ENCODE measurements around the gene EPM2AIP1. TPM values are rescaled to one million over a fixed set of nuclear protein-coding genes. Genes with fewer than 3 reads are reported as not detected.
A peak's percentile ranks its signal among the peaks of the same experiment; 100 is the strongest.

EPM2AIP1 gene
- total RNA-seq, 1 donor from 2014 or later, result 16.5 TPM

- H3K9me3 ChIP-seq (ENCODE audit: insufficient read depth, low read depth, low read length), result no peaks in the 10 kb centered on the region
- H3K79me2 ChIP-seq (ENCODE audit: insufficient read depth, low read length), result no peaks in the 10 kb centered on the region
- DNase-seq (ENCODE audit: low read depth) (no peak), FAIRE-seq (no peak)
- no peaks in the 10 kb centered on the region for H3K36me3 ChIP-seq (ENCODE audit: insufficient read depth, low read length)
- TF ChIP-seq EZH2 (IDR thresholded peaks at IDR 0.05; ENCODE audit: insufficient read depth, low read length) (no peak), CTCF (IDR thresholded peaks at IDR 0.05; ENCODE audit: insufficient read depth, low read depth, low read length) (no peak)
- peaks cover 25% of the 10 kb centered on the region for H3K27me3 Mint-ChIP-seq (ENCODE audit: low read depth, unreplicated experiment)
- peaks cover 3% of the 10 kb centered on the region for H3K4me1 ChIP-seq (ENCODE audit: insufficient read depth, low read length)
- H4K20me1 ChIP-seq (ENCODE audit: insufficient read depth, low read length), result no peaks in the 10 kb centered on the region
- H3K9me3 Mint-ChIP-seq (ENCODE audit: unreplicated experiment), result peaks cover 11% of the 10 kb centered on the region
- no peaks in the 10 kb centered on the region for H3K27me3 ChIP-seq (ENCODE audit: insufficient read depth, low read length)
- no peak overlapping the region for H3K27ac ChIP-seq (ENCODE audit: low read depth, low read length)
- H2AFZ ChIP-seq (ENCODE audit: low read depth, low read length), result peak overlapping the region; percentile 97
- H3K4me1 Mint-ChIP-seq (ENCODE audit: low read depth, unreplicated experiment), result peaks cover 10% of the 10 kb centered on the region
- peak overlapping the region; percentile 74 for H3K4me3 Mint-ChIP-seq (ENCODE audit: unreplicated experiment)
- no peaks in the 10 kb centered on the region for H3K36me3 Mint-ChIP-seq (ENCODE audit: low read depth, unreplicated experiment)
- peak overlapping the region; percentile 71 for H3K4me3 ChIP-seq (ENCODE audit: insufficient read depth, low read depth, low read length)
- H3K27ac Mint-ChIP-seq (ENCODE audit: unreplicated experiment), result no peak overlapping the region
- H3K9ac ChIP-seq (ENCODE audit: low read length), result peak overlapping the region; percentile 82
- H3K4me2 ChIP-seq (ENCODE audit: low read length), result peak overlapping the region; percentile 99
These were observed 47.5 kb downstream of the EPM2AIP1 start for GRCh38 chr3:36945333-36945980.

GRCh38 chr3:36944641-36945270 is 48.2 kb downstream of the EPM2AIP1 start, which contains the start of gene TRANK1:
TRANK1 (minus strand) TSS chr3:36945054; CDS start chr3:36944809, 245 bp downstream.
- Mint-ChIP-seq H3K9me3 (ENCODE audit: unreplicated experiment) (peaks cover 11% of the 10 kb centered on the region), H3K4me3 (ENCODE audit: unreplicated experiment) (peak within 1 kb of the TSS; percentile 77), H3K36me3 (ENCODE audit: low read depth, unreplicated experiment) (no peaks in the 10 kb centered on the region), H3K4me1 (ENCODE audit: low read depth, unreplicated experiment) (peaks cover 10% of the 10 kb centered on the region), H3K27ac (ENCODE audit: unreplicated experiment) (peak within 1 kb of the TSS; percentile 53), H3K27me3 (ENCODE audit: low read depth, unreplicated experiment) (peaks cover 25% of the 10 kb centered on the region)
- FAIRE-seq (no peak), DNase-seq (ENCODE audit: low read depth) (no peak)
- peak within 1 kb of the TSS; percentile 82 for H3K9ac ChIP-seq (ENCODE audit: low read length)
- no peaks in the 10 kb centered on the region for H3K9me3 ChIP-seq (ENCODE audit: insufficient read depth, low read depth, low read length)
- TF ChIP-seq EZH2 (IDR thresholded peaks at IDR 0.05; ENCODE audit: insufficient read depth, low read length) (no peak), CTCF (IDR thresholded peaks at IDR 0.05; ENCODE audit: insufficient read depth, low read depth, low read length) (no peak)
- no peaks in the 10 kb centered on the region for H3K36me3 ChIP-seq (ENCODE audit: insufficient read depth, low read length)
- no peaks in the 10 kb centered on the region for H3K27me3 ChIP-seq (ENCODE audit: insufficient read depth, low read length)
- H3K27ac ChIP-seq (ENCODE audit: low read depth, low read length), result peak within 1 kb of the TSS; percentile 38
- peak within 1 kb of the TSS; percentile 99 for H3K4me2 ChIP-seq (ENCODE audit: low read length)
- no peaks in the 10 kb centered on the region for H4K20me1 ChIP-seq (ENCODE audit: insufficient read depth, low read length)
- peak within 1 kb of the TSS; percentile 97 for H2AFZ ChIP-seq (ENCODE audit: low read depth, low read length)
- H3K79me2 ChIP-seq (ENCODE audit: insufficient read depth, low read length), result no peaks in the 10 kb centered on the region
- H3K4me3 ChIP-seq (ENCODE audit: insufficient read depth, low read depth, low read length), result peak within 1 kb of the TSS; percentile 71
- peaks cover 3% of the 10 kb centered on the region for H3K4me1 ChIP-seq (ENCODE audit: insufficient read depth, low read length)
